MCF 10A (cell line): ENCODE results near the gene RNF217. TPM values are rescaled to one million over a fixed set of nuclear protein-coding genes. Genes with fewer than 3 reads are reported as not detected.
"Not testable (repeated sequence)": the region's sequence is repeated elsewhere in the genome, so short reads cannot be mapped to it uniquely, and the experiment has no call there.

Experiments used
- BruUV-seq: library from RNA; stranded (reverse); fragments of 400-500 nt; replicated peaks from 2 replicates; lab custom pipeline; 2021; lab: Mats Ljungman, UMichigan
- CTCF ChIA-PET: fragments of 300-600 bp; sonication (Branson Sonifier 250); formaldehyde crosslinking; extraction: SDS; loops from one replicate; lab custom pipeline; 2021; ENCODE audit warnings: antibody characterized with exemption, inconsistent platforms; lab: Yijun Ruan, JAX
- POLR2A ChIA-PET: fragments of 300-600, 350-650 bp; sonication (Branson Sonifier 250); formaldehyde crosslinking; extraction: SDS; loops from one replicate; lab custom pipeline; 2020; ENCODE audit warnings: antibody characterized with exemption, inconsistent platforms; lab: Yijun Ruan, JAX
- DNase-seq: peaks from one replicate; pipeline ENCODE4 v3.0.0-alpha.2; 2018; ENCODE audit not compliant: unreplicated experiment
- H3K27ac Mint-ChIP-seq: one replicate; pipeline ENCODE4 v1.8.0; 2022; ENCODE audit warnings: mild to moderate bottlenecking, low read depth, mixed read lengths; ENCODE audit not compliant: unreplicated experiment
- H3K27me3 Mint-ChIP-seq: one replicate; pipeline ENCODE4 v1.8.0; 2022; ENCODE audit warnings: mixed read lengths; ENCODE audit not compliant: insufficient read depth, unreplicated experiment
- H3K36me3 Mint-ChIP-seq: one replicate; pipeline ENCODE4 v1.8.0; 2022; ENCODE audit warnings: mild to moderate bottlenecking, moderate library complexity, mixed read lengths; ENCODE audit not compliant: insufficient read depth, unreplicated experiment
- H3K4me1 Mint-ChIP-seq: one replicate; pipeline ENCODE4 v1.8.0; 2022; ENCODE audit warnings: mixed read lengths; ENCODE audit not compliant: insufficient read depth, unreplicated experiment
- H3K4me3 Mint-ChIP-seq: one replicate; pipeline ENCODE4 v1.8.0; 2022; ENCODE audit warnings: mild to moderate bottlenecking, moderate library complexity, mixed read lengths; ENCODE audit not compliant: unreplicated experiment
- H3K9me3 Mint-ChIP-seq: one replicate; pipeline ENCODE4 v1.8.0; 2022; ENCODE audit warnings: mixed read lengths; ENCODE audit not compliant: unreplicated experiment
- intact Hi-C: fragments of 100-400 bp; cut with micrococcal nuclease; formaldehyde crosslinking; loops from 2 replicates; pipeline ENCODE4 v1.14.1; 2022
- total RNA-seq: library from RNA; stranded (reverse); gene quantifications from 2 replicates; pipeline ENCODE4 v1.2.3, GENCODE V29; 2022
- TF ChIP-seq, protein P1 (sequence below): fragments of 200-600 bp; IDR thresholded peaks from one replicate; pipeline ENCODE4 v1.8.0; 2022; ENCODE audit warnings: antibody characterized with exemption, mild to moderate bottlenecking; ENCODE audit not compliant: unreplicated experiment

Gene RNF217
- total RNA-seq, 1 experiment from 2014 or later: 24.8 TPM

DNA sequence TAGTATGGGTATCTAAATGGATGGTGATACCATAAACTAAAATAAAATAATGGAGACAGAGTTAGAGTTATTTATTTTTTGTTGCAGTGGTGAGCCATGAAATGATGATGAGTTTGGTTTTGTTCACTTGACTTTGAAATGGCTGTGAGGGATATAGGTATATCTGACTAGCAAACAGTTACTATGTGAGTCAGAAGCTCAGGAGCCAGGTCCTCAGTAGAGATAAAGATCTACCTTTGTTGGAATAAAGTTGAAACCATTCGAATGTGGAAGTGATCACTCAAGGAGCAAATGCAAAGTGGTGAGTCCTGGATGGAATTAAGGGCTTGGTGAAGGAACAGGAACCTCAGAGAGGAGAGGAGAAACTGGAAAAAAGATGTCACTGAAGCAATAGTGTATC, 105.3 kb downstream of the RNF217 start:
- no peak for DNase-seq
- H3K27ac Mint-ChIP-seq: no peak overlapping the region
- POLR2A ChIA-PET: interaction anchor here (0.6 to 2.9 kb wide), 6 partner anchors 10 to 843 kb away, joined by 3 to 7 read pairs (median 4); no protein-coding TSS in a partner anchor
- peaks cover 6% of the 10 kb centered on the region for H3K36me3 Mint-ChIP-seq
- H3K9me3 Mint-ChIP-seq: no peaks in the 10 kb centered on the region
- H3K4me1 Mint-ChIP-seq: no peaks in the 10 kb centered on the region
- intact Hi-C loops: no loop called here
- BruUV-seq: no TSS peak
- CTCF ChIA-PET: interaction anchor here (0.6 to 3.9 kb wide), 5 partner anchors 13 to 107 kb away, joined by 3 to 19 read pairs (median 8); partner anchors contain the start of gene RNF217
- no peaks in the 10 kb centered on the region for H3K27me3 Mint-ChIP-seq
- H3K4me3 Mint-ChIP-seq: no peak overlapping the region
- TF ChIP-seq, protein P1, sequence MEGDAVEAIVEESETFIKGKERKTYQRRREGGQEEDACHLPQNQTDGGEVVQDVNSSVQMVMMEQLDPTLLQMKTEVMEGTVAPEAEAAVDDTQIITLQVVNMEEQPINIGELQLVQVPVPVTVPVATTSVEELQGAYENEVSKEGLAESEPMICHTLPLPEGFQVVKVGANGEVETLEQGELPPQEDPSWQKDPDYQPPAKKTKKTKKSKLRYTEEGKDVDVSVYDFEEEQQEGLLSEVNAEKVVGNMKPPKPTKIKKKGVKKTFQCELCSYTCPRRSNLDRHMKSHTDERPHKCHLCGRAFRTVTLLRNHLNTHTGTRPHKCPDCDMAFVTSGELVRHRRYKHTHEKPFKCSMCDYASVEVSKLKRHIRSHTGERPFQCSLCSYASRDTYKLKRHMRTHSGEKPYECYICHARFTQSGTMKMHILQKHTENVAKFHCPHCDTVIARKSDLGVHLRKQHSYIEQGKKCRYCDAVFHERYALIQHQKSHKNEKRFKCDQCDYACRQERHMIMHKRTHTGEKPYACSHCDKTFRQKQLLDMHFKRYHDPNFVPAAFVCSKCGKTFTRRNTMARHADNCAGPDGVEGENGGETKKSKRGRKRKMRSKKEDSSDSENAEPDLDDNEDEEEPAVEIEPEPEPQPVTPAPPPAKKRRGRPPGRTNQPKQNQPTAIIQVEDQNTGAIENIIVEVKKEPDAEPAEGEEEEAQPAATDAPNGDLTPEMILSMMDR: no peak

DNA sequence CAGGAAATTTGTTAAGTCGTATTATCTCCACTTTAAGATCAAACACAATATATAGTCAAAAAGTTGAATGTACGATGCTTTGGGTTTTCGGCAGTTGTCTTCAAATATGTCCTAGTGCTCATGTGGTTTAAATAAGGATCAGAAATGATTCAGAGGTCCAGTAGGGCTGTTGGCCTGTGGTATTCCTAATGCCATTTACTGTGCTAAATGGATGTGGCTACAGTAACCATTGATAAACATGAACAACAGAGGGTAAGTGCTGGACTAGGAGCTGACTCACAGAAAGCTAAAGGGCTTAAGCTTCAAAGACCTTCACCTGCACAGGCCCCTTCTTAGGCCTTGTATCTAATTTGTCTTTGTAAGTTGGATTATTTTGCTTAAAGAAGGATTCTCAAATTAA, 110.8 kb downstream of the RNF217 start:
- DNase-seq: no peak
- no peaks in the 10 kb centered on the region for H3K9me3 Mint-ChIP-seq
- no TSS peak for BruUV-seq
- no peaks in the 10 kb centered on the region for H3K4me1 Mint-ChIP-seq
- no peaks in the 10 kb centered on the region for H3K27me3 Mint-ChIP-seq
- intact Hi-C loops: no loop called here
- TF ChIP-seq, protein P1: no peak
- peaks cover 20% of the 10 kb centered on the region for H3K36me3 Mint-ChIP-seq
- CTCF ChIA-PET: no interaction called here
- H3K27ac Mint-ChIP-seq: no peak overlapping the region
- no peak overlapping the region for H3K4me3 Mint-ChIP-seq
- POLR2A ChIA-PET: interaction anchor here (1.5 to 1.7 kb wide), 2 partner anchors 15 to 110 kb away, joined by 3 read pairs; no protein-coding TSS in a partner anchor

DNA sequence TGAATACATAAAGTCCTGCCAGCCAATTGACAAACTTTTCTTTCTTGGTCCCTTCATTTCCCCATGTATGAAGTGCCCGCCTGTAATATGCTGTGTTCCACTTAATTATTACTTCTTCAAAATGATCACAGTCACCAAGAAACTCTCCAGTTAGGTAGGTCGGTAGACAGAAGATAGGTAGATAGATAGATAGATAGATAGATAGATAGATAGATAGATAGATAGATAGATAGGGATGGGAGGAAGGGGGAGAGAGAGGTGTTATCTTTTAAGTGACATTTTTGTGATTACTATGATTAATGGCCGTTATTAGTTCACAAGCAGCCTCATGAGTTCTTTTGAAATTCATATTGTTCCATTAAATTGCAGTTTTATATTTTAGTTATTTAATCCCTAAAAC, 111.9 kb downstream of the RNF217 start:
- Mint-ChIP-seq H3K4me3 (no peak overlapping the region), H3K27ac (no peak overlapping the region), H3K9me3 (no peaks in the 10 kb centered on the region), H3K36me3 (peaks cover 27% of the 10 kb centered on the region), H3K4me1 (no peaks in the 10 kb centered on the region), H3K27me3 (no peaks in the 10 kb centered on the region)
- ChIA-PET CTCF (interaction anchor here (0.7 to 1.3 kb wide), 3 partner anchors 9 to 205 kb away, joined by 3 read pairs; no protein-coding TSS in a partner anchor), POLR2A (interaction anchor here (1.1 to 1.5 kb wide), 2 partner anchors 8 to 16 kb away, joined by 3 read pairs; no protein-coding TSS in a partner anchor)
- BruUV-seq: no TSS peak
- DNase-seq: no peak
- intact Hi-C loops: no loop called here
- TF ChIP-seq, protein P1: no peak

DNA sequence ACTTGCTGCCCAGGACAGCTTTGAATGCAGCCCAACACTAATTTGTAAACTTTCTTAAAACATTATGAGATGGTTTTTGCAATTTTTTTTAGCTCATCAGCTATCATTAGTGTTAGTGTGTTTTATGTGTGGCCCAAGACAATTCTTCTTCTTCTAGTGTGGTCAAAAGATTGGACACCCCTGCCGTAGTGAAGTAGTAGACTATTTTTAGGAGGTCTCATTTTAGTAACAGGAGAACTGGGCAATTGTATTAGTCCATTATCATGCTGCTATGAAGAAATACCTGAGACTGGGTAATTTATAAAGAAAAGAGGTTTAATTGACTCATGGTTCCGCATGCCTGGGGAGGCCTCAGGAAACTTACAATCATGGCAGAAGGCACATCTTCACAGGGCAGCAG, 112.8 kb downstream of the RNF217 start:
- POLR2A ChIA-PET: interaction anchor here (1.1 kb wide), 1 partner anchor 9 kb away, joined by 3 read pairs; no protein-coding TSS in a partner anchor
- H3K36me3 Mint-ChIP-seq: peaks cover 28% of the 10 kb centered on the region
- intact Hi-C loops, H3K9me3 Mint-ChIP-seq, BruUV-seq, H3K27ac Mint-ChIP-seq, H3K4me3 Mint-ChIP-seq, H3K4me1 Mint-ChIP-seq, H3K27me3 Mint-ChIP-seq, DNase-seq: not testable (repeated sequence)
- CTCF ChIA-PET: interaction anchor here (0.7 to 1.3 kb wide), 2 partner anchors 10 to 206 kb away, joined by 3 read pairs; no protein-coding TSS in a partner anchor
